CD4-positive, alpha-beta memory T cell (primary cell): ENCODE measurements around the gene PROZ. TPM values are rescaled to one million over a fixed set of nuclear protein-coding genes. Genes with fewer than 3 reads are reported as not detected.

Experiments used
- CTCF ChIA-PET: fragments of 350-600 bp; sonication (Branson Sonifier 250); formaldehyde crosslinking; loops from one replicate; lab custom pipeline; 2021; ENCODE audit warnings: inconsistent platforms; ENCODE audit not compliant: partially characterized antibody; lab: Charles Lee
- POLR2A ChIA-PET: fragments of 350-600 bp; sonication (Branson Sonifier 250); formaldehyde crosslinking; loops from one replicate; lab custom pipeline; 2021; ENCODE audit not compliant: partially characterized antibody; lab: Charles Lee
- DNase-seq, 5 donors: peaks; one replicate each; pipeline versions ENCODE4 v3.0.0 to v3.0.0-alpha.2; 2020 to 2022; ENCODE audit warnings: mixed read lengths in 1 of 5
- H3K27ac ChIP-seq: one replicate; pipeline ENCODE4 v1.7.0; 2013; ENCODE audit warnings: low read depth, low read length
- H3K27me3 ChIP-seq: 2 replicates; pipeline ENCODE4 v1.7.0; 2013; ENCODE audit warnings: mild to moderate bottlenecking, low read length, moderate library complexity; ENCODE audit not compliant: insufficient read depth
- H3K36me3 ChIP-seq: 2 replicates; pipeline ENCODE4 v1.7.0; 2013; ENCODE audit warnings: mild to moderate bottlenecking, low read length, moderate library complexity; ENCODE audit not compliant: insufficient read depth
- H3K4me1 ChIP-seq: 2 replicates; pipeline ENCODE4 v1.7.0; 2013; ENCODE audit warnings: mild to moderate bottlenecking, low read length, moderate library complexity; ENCODE audit not compliant: insufficient read depth
- H3K4me3 ChIP-seq, 2 donors: one replicate each; pipeline ENCODE4 v1.7.0; 2013; ENCODE audit warnings: low read length in 2 of 2, mild to moderate bottlenecking in 1 of 2
- H3K9me3 ChIP-seq, 2 donors: one replicate each; pipeline ENCODE4 v1.7.0; 2013; ENCODE audit warnings: low read length in 2 of 2, control low read depth in 1 of 2; ENCODE audit not compliant: control insufficient read depth in 1 of 2
- H3K27ac Mint-ChIP-seq, 7 donors: one replicate each; pipeline ENCODE4 v1.8.0; 2020 to 2021; ENCODE audit warnings: mixed read lengths in 7 of 7, mild to moderate bottlenecking in 6 of 7, inconsistent platforms in 3 of 7, moderate library complexity in 3 of 7
- H3K27me3 Mint-ChIP-seq, 2 donors: one replicate each; pipeline ENCODE4 v1.8.0; 2020 to 2021; ENCODE audit warnings: mixed read lengths in 2 of 2
- H3K36me3 Mint-ChIP-seq, 2 donors: one replicate each; pipeline ENCODE4 v1.8.0; 2020 to 2021; ENCODE audit warnings: mixed read lengths in 2 of 2, inconsistent platforms in 1 of 2, mild to moderate bottlenecking in 1 of 2
- H3K4me1 Mint-ChIP-seq, 4 donors: one replicate each; pipeline ENCODE4 v1.8.0; 2020 to 2021; ENCODE audit warnings: mixed read lengths in 4 of 4, mild to moderate bottlenecking in 1 of 4
- H3K4me3 Mint-ChIP-seq, 8 donors: one replicate each; pipeline ENCODE4 v1.8.0; 2020 to 2021; ENCODE audit warnings: mixed read lengths in 8 of 8, mild to moderate bottlenecking in 7 of 8, moderate library complexity in 6 of 8, inconsistent platforms in 3 of 8
- H3K9me3 Mint-ChIP-seq, 8 donors: one replicate each; pipeline ENCODE4 v1.8.0; 2020 to 2021; ENCODE audit warnings: mixed read lengths in 8 of 8, mild to moderate bottlenecking in 5 of 8, inconsistent platforms in 3 of 8, moderate library complexity in 1 of 8
- intact Hi-C: fragments of 100-400 bp; cut with micrococcal nuclease; formaldehyde crosslinking; loops from one replicate; pipeline ENCODE4 v1.15.1; 2023
- polyA plus RNA-seq, 2 donors: library from polyadenylated mRNA; unstranded; fragments of 300-500 nt; fragmentation: Illumina TruSeq; gene quantifications; one replicate each; pipeline ENCODE4 v1.2.3, GENCODE V29; 2021
- total RNA-seq, 2 experiments: library from RNA; stranded (reverse); gene quantifications; one replicate each; pipeline ENCODE4 v1.2.3, GENCODE V29; 2021

The PROZ gene
- total and polyA plus RNA-seq, 4 experiments from 2014 or later, result 0.32 TPM; not detected in 3

DNA sequence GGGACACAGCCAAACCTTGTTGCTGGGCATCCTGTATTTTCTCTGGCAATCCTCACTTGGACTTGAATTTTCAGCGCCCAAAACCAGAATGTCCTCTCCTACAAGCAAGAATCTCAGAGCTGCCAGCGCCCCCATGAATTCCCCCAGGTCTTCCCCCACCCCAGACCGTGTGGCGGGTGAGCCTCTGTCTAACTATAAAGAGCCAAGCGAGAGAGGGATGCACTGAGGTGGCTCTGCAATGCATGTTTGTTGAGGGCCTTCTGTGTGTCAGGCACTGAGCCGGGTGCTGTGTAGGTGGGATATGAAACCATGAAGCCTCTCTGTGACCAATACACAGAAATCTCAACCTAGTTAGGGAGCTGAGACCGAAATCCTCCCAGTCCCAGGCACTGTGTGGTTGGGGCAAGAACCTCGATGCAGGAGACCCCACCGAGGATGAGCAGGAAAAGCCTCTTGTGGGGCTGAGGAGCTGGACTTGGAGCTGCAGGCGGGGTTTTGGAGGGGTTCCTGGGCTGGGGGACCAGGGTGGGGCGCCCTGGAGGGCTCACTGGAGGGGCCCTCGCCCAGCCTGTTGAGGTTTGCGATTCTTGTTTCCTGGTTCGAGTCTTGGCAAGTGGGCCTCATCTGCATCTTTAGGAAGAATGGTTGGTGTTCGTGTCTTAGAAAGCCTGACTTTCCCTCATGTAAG is 12.4 kb upstream of the PROZ start:
- Mint-ChIP-seq H3K36me3 (no peaks in the 10 kb centered on the region), H3K27me3 (no peaks in the 10 kb centered on the region), H3K4me3 (no peak overlapping the region), H3K27ac (no peak overlapping the region), H3K9me3 (peaks cover 0 to 4% (median 0%) of the 10 kb centered on the region in 8 donors), H3K4me1 (no peaks in the 10 kb centered on the region)
- H3K9me3 ChIP-seq, result no peaks in the 10 kb centered on the region
- no peak overlapping the region for H3K27ac ChIP-seq
- no peak overlapping the region for H3K4me3 ChIP-seq
- ChIA-PET CTCF (no interaction called here), POLR2A (no interaction called here)
- H3K4me1 ChIP-seq, result no peaks in the 10 kb centered on the region
- H3K36me3 ChIP-seq, result no peaks in the 10 kb centered on the region
- no peaks in the 10 kb centered on the region for H3K27me3 ChIP-seq
- intact Hi-C loops, result no loop called here
- DNase-seq, result no peak

DNA sequence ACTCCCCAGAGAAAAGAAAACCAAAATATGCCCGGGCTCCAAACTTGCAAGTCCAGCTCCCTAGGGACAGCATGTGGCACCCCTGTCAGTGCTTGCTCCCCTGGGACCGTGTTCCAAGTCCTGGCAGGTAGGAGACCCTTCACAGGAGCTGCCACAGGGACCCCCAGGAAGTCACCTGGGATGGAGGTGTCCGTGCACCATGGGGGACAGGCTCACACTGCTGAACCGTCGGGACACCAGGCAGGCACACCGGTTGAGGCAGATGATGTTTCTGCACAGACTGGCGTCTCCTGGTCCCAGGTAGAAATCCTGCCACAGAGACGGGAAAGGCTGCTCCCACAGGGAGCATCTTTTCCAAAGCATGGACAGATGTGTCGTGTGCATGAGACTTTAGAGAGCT is 11.7 kb upstream of the PROZ start:
- H3K9me3 Mint-ChIP-seq, result peaks cover 0 to 4% (median 0%) of the 10 kb centered on the region in 8 donors
- intact Hi-C loops, result no loop called here
- POLR2A ChIA-PET, result no interaction called here

DNA sequence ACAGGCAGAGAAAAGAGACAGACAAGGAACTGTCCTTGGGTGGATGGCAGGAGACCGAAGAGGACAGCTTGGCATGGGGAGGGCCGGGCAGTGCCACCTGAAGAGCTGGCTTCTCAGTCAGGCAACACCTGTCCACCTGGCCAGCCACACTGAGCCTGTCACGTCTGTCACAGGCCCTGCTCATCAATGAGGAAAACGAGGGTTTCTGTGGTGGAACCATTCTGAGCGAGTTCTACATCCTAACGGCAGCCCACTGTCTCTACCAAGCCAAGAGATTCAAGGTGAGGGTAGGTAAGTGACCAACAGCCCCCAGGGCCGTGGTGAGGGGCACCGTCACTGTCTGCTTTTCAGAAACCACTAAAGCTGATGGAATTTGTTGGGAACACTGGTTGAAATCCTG is 11.2 kb upstream of the PROZ start:
- H3K4me1 Mint-ChIP-seq, result peaks cover under 1 to 4% (median 2%) of the 10 kb centered on the region in 4 donors
- Histone ChIP-seq H3K36me3 (no peaks in the 10 kb centered on the region), H3K27me3 (no peaks in the 10 kb centered on the region), H3K4me3 (no peak overlapping the region), H3K27ac (no peak overlapping the region), H3K4me1 (peaks cover 5% of the 10 kb centered on the region), H3K9me3 (no peaks in the 10 kb centered on the region)
- no peak overlapping the region for H3K27ac Mint-ChIP-seq
- H3K4me3 Mint-ChIP-seq, result no peak overlapping the region
- H3K36me3 Mint-ChIP-seq, result no peaks in the 10 kb centered on the region
- no peaks in the 10 kb centered on the region for H3K27me3 Mint-ChIP-seq
- intact Hi-C loops, result no loop called here
- no peak for DNase-seq
- POLR2A ChIA-PET, result no interaction called here
- CTCF ChIA-PET, result no interaction called here
- peaks cover 0 to 4% (median 0%) of the 10 kb centered on the region in 8 donors for H3K9me3 Mint-ChIP-seq

More for the DNA sequence above, 11.7 kb upstream of the PROZ start:
- peaks cover under 1% of the 10 kb centered on the region for H3K4me1 ChIP-seq
- Mint-ChIP-seq H3K4me1 (peaks cover 0 to 2% (median 0%) of the 10 kb centered on the region in 4 donors), H3K27me3 (no peaks in the 10 kb centered on the region), H3K36me3 (no peaks in the 10 kb centered on the region), H3K4me3 (no peak overlapping the region), H3K27ac (no peak overlapping the region)
- no peaks in the 10 kb centered on the region for H3K27me3 ChIP-seq
- H3K4me3 ChIP-seq, result no peak overlapping the region
- no peak for DNase-seq
- no peak overlapping the region for H3K27ac ChIP-seq
- CTCF ChIA-PET, result no interaction called here
- H3K9me3 ChIP-seq, result no peaks in the 10 kb centered on the region
- H3K36me3 ChIP-seq, result no peaks in the 10 kb centered on the region

DNA sequence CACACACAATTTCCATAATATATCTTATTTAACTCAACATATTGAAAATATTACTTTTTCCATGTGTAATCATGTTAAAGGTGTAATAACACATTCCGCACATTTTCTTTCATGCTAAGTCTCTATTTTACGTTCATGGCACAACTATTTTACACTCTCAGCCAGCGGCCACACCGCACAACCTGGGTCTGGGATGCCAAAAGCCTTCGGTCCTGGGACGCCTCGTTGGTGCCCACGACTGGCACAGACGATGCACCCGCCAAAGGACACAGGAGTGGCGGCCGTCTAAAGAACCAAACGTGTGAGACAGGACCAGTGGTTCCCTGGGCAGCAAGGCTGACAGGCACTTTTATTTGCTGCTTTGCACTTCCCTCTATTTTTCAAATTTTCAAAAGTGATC is 10.0 kb upstream of the PROZ start:
- Mint-ChIP-seq H3K9me3 (peaks cover 0 to 9% (median 1%) of the 10 kb centered on the region in 8 donors), H3K4me1 (peaks cover 7 to 13% (median 10%) of the 10 kb centered on the region in 4 donors), H3K4me3 (no peak overlapping the region), H3K36me3 (no peaks in the 10 kb centered on the region), H3K27me3 (no peaks in the 10 kb centered on the region), H3K27ac (no peak overlapping the region)
- Histone ChIP-seq H3K4me1 (peaks cover 17% of the 10 kb centered on the region), H3K4me3 (no peak overlapping the region), H3K27me3 (no peaks in the 10 kb centered on the region), H3K36me3 (no peaks in the 10 kb centered on the region), H3K27ac (no peak overlapping the region), H3K9me3 (no peaks in the 10 kb centered on the region)
- POLR2A ChIA-PET, result no interaction called here
- intact Hi-C loops, result no loop called here
- no peak for DNase-seq
- CTCF ChIA-PET, result no interaction called here

DNA sequence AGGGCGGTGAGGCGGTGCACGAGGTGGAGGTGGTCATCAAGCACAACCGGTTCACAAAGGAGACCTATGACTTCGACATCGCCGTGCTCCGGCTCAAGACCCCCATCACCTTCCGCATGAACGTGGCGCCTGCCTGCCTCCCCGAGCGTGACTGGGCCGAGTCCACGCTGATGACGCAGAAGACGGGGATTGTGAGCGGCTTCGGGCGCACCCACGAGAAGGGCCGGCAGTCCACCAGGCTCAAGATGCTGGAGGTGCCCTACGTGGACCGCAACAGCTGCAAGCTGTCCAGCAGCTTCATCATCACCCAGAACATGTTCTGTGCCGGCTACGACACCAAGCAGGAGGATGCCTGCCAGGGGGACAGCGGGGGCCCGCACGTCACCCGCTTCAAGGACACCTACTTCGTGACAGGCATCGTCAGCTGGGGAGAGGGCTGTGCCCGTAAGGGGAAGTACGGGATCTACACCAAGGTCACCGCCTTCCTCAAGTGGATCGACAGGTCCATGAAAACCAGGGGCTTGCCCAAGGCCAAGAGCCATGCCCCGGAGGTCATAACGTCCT is 9.4 kb upstream of the PROZ start:
- no peak for DNase-seq
- intact Hi-C loops, result no loop called here

DNA sequence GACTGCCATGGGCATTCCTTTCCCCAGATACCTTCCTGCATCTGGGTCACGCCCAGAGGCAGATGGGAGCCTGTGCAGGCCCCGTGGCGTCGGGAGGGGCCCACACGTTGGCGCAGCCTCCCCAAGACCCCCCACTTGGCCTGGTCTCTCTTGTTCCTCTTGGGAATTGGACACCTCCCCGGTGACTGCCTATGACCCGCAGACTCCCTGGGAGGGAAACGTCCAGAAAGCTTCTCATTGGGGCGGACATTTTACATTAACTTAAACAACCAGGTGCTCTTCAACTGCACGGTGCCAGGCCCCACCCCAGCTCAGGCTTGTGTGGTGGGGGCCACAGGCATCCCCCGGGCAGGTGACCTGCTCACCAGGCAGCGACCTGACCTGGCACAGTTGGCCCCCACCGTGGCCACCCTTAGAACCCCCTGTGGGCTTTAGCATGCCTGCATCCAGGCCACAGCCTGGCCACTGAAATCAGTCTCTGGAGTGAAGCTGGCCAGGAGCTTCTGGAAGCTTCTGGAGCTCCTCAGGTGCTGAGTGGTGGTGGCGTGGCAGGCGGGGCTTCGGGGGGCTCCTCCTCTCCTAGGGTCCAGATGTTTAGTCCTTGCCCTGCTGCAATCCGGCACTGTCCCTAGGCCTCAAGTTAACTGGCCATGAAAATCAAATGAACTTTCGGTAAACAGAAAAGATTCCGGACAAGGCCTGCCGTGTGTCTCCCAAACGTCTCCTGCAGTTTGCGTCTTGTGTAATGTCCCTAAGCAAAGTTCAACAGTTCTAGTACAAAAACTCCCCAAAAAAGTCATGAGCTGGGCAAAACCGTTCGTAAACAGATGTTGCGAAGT is 8.5 kb upstream of the PROZ start:
- Mint-ChIP-seq H3K4me3 (no peak overlapping the region), H3K27me3 (no peaks in the 10 kb centered on the region), H3K36me3 (peaks cover 0 to 4% of the 10 kb centered on the region in 2 donors), H3K9me3 (peaks cover 0 to 14% (median 2%) of the 10 kb centered on the region in 8 donors), H3K27ac (peak overlapping the region in 2 of 7 donors; percentile 32 to 80), H3K4me1 (peaks cover 7 to 19% (median 14%) of the 10 kb centered on the region in 4 donors)
- ChIA-PET POLR2A (interaction anchor here (1.5 kb wide), 1 partner anchor 59 kb away, joined by 5 read pairs; the partner anchor contains the start of genes CUL4A and PCID2), CTCF (no interaction called here)
- Histone ChIP-seq H3K36me3 (no peaks in the 10 kb centered on the region), H3K4me1 (peaks cover 23% of the 10 kb centered on the region), H3K9me3 (no peaks in the 10 kb centered on the region), H3K4me3 (no peak overlapping the region), H3K27ac (no peak overlapping the region), H3K27me3 (no peaks in the 10 kb centered on the region)
- intact Hi-C loops, result no loop called here
- no peak for DNase-seq

More for the DNA sequence above, 9.4 kb upstream of the PROZ start:
- H3K27ac Mint-ChIP-seq, result no peak overlapping the region
- Histone ChIP-seq H3K4me3 (no peak overlapping the region), H3K9me3 (no peaks in the 10 kb centered on the region), H3K36me3 (no peaks in the 10 kb centered on the region), H3K27me3 (no peaks in the 10 kb centered on the region), H3K4me1 (peaks cover 20% of the 10 kb centered on the region), H3K27ac (no peak overlapping the region)
- no peaks in the 10 kb centered on the region for H3K27me3 Mint-ChIP-seq
- no peak overlapping the region for H3K4me3 Mint-ChIP-seq
- POLR2A ChIA-PET, result no interaction called here
- H3K9me3 Mint-ChIP-seq, result peaks cover 0 to 9% (median 1%) of the 10 kb centered on the region in 8 donors
- peaks cover 7 to 15% (median 11%) of the 10 kb centered on the region in 4 donors for H3K4me1 Mint-ChIP-seq
- CTCF ChIA-PET, result no interaction called here
- peaks cover 0 to 3% of the 10 kb centered on the region in 2 donors for H3K36me3 Mint-ChIP-seq
